Adipocyte (in vitro differentiated cells): ENCODE results near the gene SLC5A10.
"Not testable (repeated sequence)": the region's sequence is repeated elsewhere in the genome, so short reads cannot be mapped to it uniquely, and the experiment has no call there.

Source experiments
- DNase-seq: peaks from one replicate; pipeline ENCODE4 v3.0.0-alpha.2; 2015; ENCODE audit warnings: low read depth
- H3K27me3 ChIP-seq: replicated peaks from 2 replicates; pipeline ENCODE4 v1.7.0; 2013; ENCODE audit warnings: mild to moderate bottlenecking, low read length, moderate library complexity; ENCODE audit not compliant: control insufficient read depth, insufficient read depth
- H3K36me3 ChIP-seq: 2 replicates; pipeline ENCODE4 v1.7.0; 2013; ENCODE audit warnings: low read length, mild to moderate bottlenecking, moderate library complexity; ENCODE audit not compliant: control insufficient read depth, insufficient read depth, severe bottlenecking
- H3K4me1 ChIP-seq: 2 replicates; pipeline ENCODE4 v1.7.0; 2013; ENCODE audit warnings: mild to moderate bottlenecking, low read length, moderate library complexity; ENCODE audit not compliant: control insufficient read depth, insufficient read depth
- H3K4me3 ChIP-seq: 2 replicates; pipeline ENCODE4 v1.7.0; 2013; ENCODE audit warnings: mild to moderate bottlenecking, low read length, moderate library complexity
- H3K9ac ChIP-seq: 2 replicates; pipeline ENCODE4 v1.7.0; 2013; ENCODE audit warnings: mild to moderate bottlenecking, low read length, moderate library complexity
- H3K9me3 ChIP-seq: 2 replicates; pipeline ENCODE4 v1.7.0; 2013; ENCODE audit warnings: mild to moderate bottlenecking, low read length, moderate library complexity; ENCODE audit not compliant: control insufficient read depth

The SLC5A10 gene

DNA sequence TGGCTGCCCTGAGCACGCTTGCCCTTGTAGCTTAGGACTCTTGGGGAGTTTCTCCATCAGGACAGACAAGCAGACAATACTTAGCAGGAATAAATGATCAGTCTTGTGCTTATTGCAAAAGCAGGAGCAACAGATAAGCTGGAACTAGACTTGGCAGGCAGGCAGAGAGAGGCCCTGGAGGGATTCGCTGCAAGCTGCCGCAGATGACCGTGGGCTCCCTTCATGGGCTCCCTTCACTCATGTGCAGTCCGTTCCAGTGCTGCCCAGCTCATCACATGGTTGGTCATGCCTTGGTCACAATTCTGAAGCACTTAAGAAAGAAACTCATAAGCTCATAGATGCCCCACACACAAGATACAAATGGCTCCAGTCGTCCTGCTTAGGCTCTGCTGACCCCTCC lies 2.4 kb upstream of the SLC5A10 start:
- H3K4me1 ChIP-seq: peaks cover 8% of the 10 kb centered on the region
- peaks cover 50% of the 10 kb centered on the region for H3K27me3 ChIP-seq
- no peak overlapping the region for H3K4me3 ChIP-seq
- no peak for DNase-seq
- H3K9me3 ChIP-seq: peaks cover 5% of the 10 kb centered on the region
- H3K9ac ChIP-seq: no peak overlapping the region
- H3K36me3 ChIP-seq: no peaks in the 10 kb centered on the region

DNA sequence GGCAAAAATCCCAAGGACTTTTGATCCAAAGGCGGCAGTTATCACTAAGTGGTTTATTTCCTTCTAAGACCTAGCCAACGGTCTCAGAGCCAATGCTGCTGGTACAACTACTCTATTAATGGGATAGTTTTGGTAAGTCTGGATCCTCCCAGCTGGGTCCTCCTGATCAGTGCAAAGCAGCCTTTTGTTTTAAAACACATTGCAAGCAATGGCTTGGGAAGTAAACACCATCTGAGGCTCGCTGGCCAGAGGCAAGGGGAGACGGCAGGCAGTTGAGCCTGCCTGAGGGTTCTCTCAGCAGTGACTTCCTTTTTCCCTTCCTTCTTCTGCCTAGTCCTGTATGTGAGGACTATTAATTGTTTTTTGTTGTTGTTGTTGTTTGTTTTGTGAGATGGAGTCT lies 1.6 kb upstream of the SLC5A10 start:
- no peak overlapping the region for H3K9ac ChIP-seq
- no peaks in the 10 kb centered on the region for H3K36me3 ChIP-seq
- no peak overlapping the region for H3K4me3 ChIP-seq
- H3K27me3 ChIP-seq: peaks cover 42% of the 10 kb centered on the region
- no peaks in the 10 kb centered on the region for H3K9me3 ChIP-seq
- H3K4me1 ChIP-seq: peaks cover 8% of the 10 kb centered on the region
- DNase-seq: no peak

DNA sequence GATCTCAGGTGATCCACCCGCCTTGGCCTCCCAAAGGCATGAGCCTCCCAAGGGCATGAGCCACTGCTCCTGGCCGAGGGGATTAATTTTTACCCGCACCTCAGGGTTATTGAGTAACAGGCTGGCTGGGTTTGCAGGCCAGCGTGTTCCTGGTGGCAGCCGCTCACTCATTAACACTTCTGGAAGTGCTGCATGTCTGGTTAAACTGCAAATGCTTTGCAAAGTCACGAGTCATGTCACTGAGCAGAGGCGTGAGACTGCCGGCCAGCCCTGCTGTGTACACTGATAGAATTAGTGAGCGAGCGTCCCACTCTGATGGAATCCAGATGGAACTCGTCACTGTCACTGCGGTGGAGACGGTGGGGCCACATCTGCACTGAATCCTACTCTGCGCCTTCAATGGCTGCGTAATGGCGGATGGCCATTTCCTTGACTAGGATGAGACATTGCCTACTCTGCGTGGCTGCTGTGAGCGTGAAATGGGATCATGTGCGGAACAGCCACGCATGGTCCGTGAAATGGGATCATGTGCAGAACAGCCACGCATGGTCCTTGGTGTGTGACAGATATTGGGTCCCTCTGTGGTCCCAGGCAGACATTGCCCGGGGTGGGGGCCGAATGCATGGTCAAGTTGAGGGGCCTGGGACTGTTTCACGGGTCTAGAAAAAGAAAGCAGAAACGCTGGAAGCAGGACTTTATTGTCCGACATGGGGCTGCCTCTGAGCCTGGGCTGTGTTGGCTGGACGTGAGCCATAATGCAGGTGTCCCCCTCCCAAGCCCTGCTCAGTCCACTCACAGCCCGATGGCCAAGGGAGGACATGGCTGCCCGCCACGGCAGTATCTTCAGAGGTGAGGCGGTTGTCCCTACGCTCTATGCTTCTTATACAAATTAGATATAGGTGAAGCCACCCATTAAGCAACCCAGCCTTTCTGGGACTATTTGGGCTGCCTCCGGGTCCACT lies 740 bp upstream of the SLC5A10 start:
- H3K9ac ChIP-seq: no peak overlapping the region
- peaks cover 33% of the 10 kb centered on the region for H3K27me3 ChIP-seq
- H3K36me3 ChIP-seq: no peaks in the 10 kb centered on the region
- H3K9me3 ChIP-seq: no peaks in the 10 kb centered on the region
- no peak for DNase-seq
- H3K4me1 ChIP-seq: peaks cover 8% of the 10 kb centered on the region
- no peak overlapping the region for H3K4me3 ChIP-seq

DNA sequence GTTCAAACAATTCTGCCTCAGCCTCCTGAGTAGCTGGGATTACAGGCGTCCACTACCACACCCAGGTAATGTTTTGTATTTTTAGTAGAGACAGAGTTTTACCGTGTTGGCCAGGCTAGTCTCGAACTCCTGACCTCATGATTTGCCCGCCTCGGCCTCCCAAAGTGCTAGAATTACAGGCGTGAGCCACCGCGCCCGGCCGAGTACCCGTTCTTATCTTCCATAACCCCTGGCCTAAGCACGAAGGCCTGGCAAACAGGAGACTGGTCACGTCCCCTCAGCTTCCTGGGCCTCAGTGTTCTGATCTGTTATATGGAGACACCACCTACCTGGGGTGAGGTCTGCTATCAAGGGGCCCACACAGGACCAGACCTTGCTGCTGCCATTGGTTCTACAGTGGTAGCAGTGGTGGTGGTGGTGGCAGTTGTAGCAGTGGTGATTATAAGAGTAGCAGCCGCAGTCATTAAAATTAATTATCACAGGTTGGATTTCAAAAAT lies 1.3 kb downstream of the SLC5A10 start:
- Histone ChIP-seq H3K9ac (no peak overlapping the region), H3K4me3 (no peak overlapping the region), H3K4me1 (peaks cover 8% of the 10 kb centered on the region), H3K9me3 (no peaks in the 10 kb centered on the region), H3K27me3 (peaks cover 19% of the 10 kb centered on the region), H3K36me3 (no peaks in the 10 kb centered on the region)
- DNase-seq: no peak

DNA sequence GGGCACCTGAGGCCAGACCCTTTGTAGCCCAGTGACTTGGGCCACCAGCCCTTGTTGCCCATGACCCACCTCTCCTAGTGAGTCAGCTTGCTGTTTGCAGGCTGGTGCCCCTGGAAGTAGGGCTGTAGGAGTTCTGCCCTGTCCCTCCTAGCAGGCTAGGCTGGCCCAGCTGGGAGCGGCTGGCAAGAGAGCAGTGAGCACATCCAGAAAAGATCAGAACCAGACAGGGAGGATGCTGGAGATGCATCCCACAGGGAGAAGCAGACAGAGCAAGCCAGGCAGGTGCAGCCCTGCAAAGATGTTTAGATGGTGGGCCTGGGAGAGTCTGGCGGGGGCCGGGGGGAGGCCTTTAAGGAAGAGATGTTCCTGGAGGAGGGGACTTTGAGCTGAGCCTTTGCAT lies 2.4 kb downstream of the SLC5A10 start:
- Histone ChIP-seq H3K9me3 (no peaks in the 10 kb centered on the region), H3K36me3 (no peaks in the 10 kb centered on the region), H3K27me3 (peaks cover 19% of the 10 kb centered on the region), H3K4me1 (peaks cover 6% of the 10 kb centered on the region), H3K9ac (no peak overlapping the region), H3K4me3 (no peak overlapping the region)
- no peak for DNase-seq

DNA sequence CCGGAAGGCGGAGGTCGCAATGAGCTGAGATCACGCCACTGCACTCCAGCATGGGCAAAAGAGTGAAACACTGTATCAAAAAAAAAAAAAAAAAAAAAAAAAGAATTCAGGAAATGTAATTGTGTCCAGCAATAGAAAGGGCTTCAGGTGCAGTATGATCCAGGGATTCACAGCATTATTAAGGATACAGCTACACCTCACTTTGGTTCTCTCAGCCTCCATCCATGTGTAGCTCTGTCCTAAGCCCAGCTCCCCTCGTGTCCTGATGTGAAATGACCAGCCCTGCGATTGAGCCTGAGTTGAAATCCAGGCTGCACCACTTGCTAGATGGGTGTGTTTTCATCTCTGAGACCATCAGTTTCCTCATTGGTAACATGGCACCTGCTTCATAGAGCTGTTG lies 3.0 kb downstream of the SLC5A10 start:
- DNase-seq: no peak
- H3K9ac ChIP-seq: no peak overlapping the region
- no peak overlapping the region for H3K4me3 ChIP-seq
- H3K27me3 ChIP-seq: peaks cover 16% of the 10 kb centered on the region
- no peaks in the 10 kb centered on the region for H3K9me3 ChIP-seq
- no peaks in the 10 kb centered on the region for H3K4me1 ChIP-seq
- no peaks in the 10 kb centered on the region for H3K36me3 ChIP-seq

DNA sequence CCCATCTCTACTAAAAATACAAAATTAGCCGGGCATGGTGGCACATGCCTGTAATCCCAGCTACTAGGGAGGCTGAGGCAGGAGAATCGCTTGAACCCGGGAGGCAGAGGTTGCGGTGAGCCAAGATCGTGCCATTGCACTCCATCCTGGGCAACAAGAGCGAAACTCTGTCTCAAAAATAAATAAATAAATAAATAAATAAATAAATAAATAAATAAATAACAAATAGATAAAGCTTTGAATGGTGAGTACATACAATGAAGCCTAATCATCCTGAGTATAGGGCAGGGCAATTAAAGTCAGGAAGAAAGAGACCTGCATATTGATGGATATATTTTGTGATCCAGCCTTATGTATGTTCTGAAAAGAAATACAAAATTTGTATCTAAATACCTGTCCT lies 4.1 kb downstream of the SLC5A10 start:
- DNase-seq, H3K27me3 ChIP-seq, H3K4me1 ChIP-seq, H3K9ac ChIP-seq, H3K9me3 ChIP-seq, H3K36me3 ChIP-seq, H3K4me3 ChIP-seq: not testable (repeated sequence)

DNA sequence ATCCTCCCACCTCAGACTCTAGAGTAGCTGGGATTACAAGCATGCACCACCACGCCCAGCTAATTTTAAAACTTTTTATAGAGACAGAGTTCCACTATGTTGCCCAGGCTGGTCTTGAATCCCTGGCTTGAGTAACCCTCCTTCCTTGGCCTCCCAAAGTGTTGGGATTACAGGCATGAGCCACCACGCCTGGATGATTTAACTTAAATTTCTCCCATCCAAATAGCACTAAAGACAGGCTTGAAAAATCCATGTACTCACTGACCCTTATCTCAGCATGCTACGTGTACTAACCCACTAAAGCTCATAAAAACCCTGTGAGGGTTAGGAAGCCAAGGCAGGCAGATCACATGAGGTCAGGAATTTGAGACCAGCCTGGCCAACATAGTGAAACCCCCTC lies 4.6 kb downstream of the SLC5A10 start:
- Histone ChIP-seq H3K36me3 (no peaks in the 10 kb centered on the region), H3K4me3 (no peak overlapping the region)
- no peak for DNase-seq

DNA sequence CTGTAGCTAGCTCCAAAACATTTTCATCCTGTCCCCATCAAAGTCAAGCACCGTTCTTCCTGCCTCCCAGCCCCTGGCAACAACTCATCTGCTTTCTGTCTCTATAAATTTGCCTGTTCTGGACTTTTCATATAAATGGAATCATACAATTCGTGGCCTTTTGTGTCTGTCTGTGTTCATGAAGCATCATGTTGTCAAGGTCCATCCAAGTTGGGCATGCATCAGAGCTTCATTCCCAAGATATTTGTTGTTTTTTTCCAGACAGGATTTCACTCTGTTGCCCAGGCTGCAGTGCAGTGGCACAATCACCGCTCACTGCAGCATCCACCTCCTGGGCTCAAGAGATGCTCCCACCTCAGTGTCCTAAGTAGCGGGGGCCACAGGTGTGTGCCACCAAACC lies 5.9 kb downstream of the SLC5A10 start:
- H3K9ac ChIP-seq: no peak overlapping the region
- no peak overlapping the region for H3K4me3 ChIP-seq
- H3K4me1 ChIP-seq: peaks cover 20% of the 10 kb centered on the region
- H3K9me3 ChIP-seq: no peaks in the 10 kb centered on the region
- DNase-seq: no peak
- H3K27me3 ChIP-seq: no peaks in the 10 kb centered on the region
- H3K36me3 ChIP-seq: no peaks in the 10 kb centered on the region

More for the DNA sequence above, 4.6 kb downstream of the SLC5A10 start:
- peaks cover 7% of the 10 kb centered on the region for H3K4me1 ChIP-seq
- H3K9me3 ChIP-seq: no peaks in the 10 kb centered on the region
- H3K9ac ChIP-seq: no peak overlapping the region
- peaks cover 6% of the 10 kb centered on the region for H3K27me3 ChIP-seq

DNA sequence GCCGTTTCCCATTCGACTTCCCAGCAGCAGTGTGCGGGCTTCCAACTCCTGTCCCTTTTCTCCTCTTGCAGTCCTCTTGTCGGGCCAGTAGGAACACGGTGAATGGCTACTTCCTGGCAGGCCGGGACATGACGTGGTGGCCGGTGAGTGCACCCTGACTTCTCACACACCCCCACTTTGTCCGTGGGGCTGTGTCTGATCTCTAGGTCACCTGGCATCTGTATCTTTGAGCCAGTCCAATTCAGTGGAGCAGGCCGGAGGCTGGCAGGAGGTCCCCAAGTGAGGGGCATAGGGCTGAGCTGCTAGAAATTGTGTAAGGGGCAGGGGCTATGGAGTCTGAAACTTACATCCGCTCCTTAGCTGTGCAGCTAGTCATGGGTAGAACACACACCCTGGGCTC lies 6.6 kb downstream of the SLC5A10 start:
- no peak for DNase-seq
- no peaks in the 10 kb centered on the region for H3K36me3 ChIP-seq
- peaks cover 28% of the 10 kb centered on the region for H3K4me1 ChIP-seq
- no peak overlapping the region for H3K4me3 ChIP-seq
- H3K9me3 ChIP-seq: no peaks in the 10 kb centered on the region
- H3K27me3 ChIP-seq: no peaks in the 10 kb centered on the region
- H3K9ac ChIP-seq: no peak overlapping the region

DNA sequence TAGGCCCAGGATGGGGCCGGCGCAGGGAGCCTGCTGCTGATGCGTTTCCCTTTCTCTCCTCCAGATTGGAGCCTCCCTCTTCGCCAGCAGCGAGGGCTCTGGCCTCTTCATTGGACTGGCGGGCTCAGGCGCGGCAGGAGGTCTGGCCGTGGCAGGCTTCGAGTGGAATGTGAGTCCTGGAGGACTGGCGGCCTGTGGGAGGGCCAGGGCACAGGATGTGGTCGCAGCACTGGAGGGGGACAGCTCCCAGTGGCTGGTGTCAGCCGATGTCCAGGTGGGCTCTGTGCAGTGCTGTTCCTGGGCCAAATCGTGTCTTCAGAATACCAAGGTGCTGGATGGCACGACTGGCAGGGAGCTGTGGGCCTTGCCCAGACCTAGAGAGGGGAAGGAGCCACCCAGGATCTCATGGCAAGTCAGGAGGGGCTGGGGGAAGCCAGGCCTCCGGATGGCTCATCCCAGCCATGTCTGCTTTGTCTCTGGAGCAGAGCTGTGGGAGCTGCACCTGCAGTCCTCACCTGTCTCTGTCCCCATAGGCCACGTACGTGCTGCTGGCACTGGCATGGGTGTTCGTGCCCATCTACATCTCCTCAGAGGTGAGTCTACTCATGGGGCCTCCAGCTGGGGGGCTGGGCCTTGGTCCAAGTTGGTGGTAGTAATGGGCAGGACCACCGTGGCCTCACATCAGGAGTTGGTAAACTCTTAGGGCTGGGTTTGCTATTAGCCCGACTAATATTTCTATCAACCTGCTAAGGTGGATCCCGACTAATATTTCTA lies 7.3 kb downstream of the SLC5A10 start:
- Histone ChIP-seq H3K9me3 (no peaks in the 10 kb centered on the region), H3K36me3 (no peaks in the 10 kb centered on the region), H3K27me3 (no peaks in the 10 kb centered on the region), H3K4me3 (no peak overlapping the region), H3K9ac (no peak overlapping the region), H3K4me1 (peaks cover 29% of the 10 kb centered on the region)
- no peak for DNase-seq
